ENCODE results near the gene GPR162. TPM values are rescaled to one million over a fixed set of nuclear protein-coding genes. Genes with fewer than 3 reads are reported as not detected.

The GPR162 gene
- total RNA-seq, 1 experiment from 2014 or later: 2.3 TPM

- ATAC-seq (no peak), DNase-seq (ENCODE audit: low read depth, low spot score) (no peak)
- Histone ChIP-seq H3K4me3 (replicated peaks in 1 of 2; ENCODE audit: low read depth in 1 of 2, low read length in 2 of 2) (no peak overlapping the region), H3K9me3 (ENCODE audit: control insufficient read depth in 1 of 2, insufficient read depth in 1 of 2, low read depth in 1 of 2, low read length in 2 of 2) (no peaks in the 10 kb centered on the region), H3K4me2 (ENCODE audit: low read length) (no peak overlapping the region), H3K9ac (ENCODE audit: low read length) (no peak overlapping the region), H2AFZ (ENCODE audit: low read depth, low read length, poor library complexity, severe bottlenecking) (no peak overlapping the region), H3K4me1 (ENCODE audit: control insufficient read depth in 1 of 2, insufficient read depth in 2 of 2, low read length in 2 of 2) (peaks cover 0 to 13% of the 10 kb centered on the region in 2 experiments; a peak in 3 of 4 replicates), H3K36me3 (ENCODE audit: control insufficient read depth in 1 of 2, insufficient read depth in 2 of 2, low read length in 2 of 2) (no peaks in the 10 kb centered on the region), H3K79me2 (ENCODE audit: insufficient read depth, low read length) (no peaks in the 10 kb centered on the region), H4K20me1 (ENCODE audit: insufficient read depth) (no peaks in the 10 kb centered on the region), H3K9me2 (ENCODE audit: insufficient read depth) (no peaks in the 10 kb centered on the region), H3K27me3 (ENCODE audit: insufficient read depth, low read length) (no peaks in the 10 kb centered on the region), H3K27ac (ENCODE audit: low read depth, low read length) (no peak overlapping the region)
- POLR2A ChIA-PET: no interaction called here
- RAD21 ChIA-PET (ENCODE audit: low non-redundant PET in 1 of 2, low total read pairs in 2 of 2, uncharacterized antibody in 2 of 2, unreplicated experiment in 2 of 2): no interaction called here
- intact Hi-C loops (cut with micrococcal nuclease): no loop called here
- TF ChIP-seq CTCF (IDR thresholded peaks at IDR 0.05 in 2 of 3, conservative IDR thresholded peaks at IDR 0.05 in 1 of 3; ENCODE audit: borderline replicate concordance in 1 of 3, insufficient read depth in 1 of 3, low read depth in 2 of 3, low read length in 2 of 3) (no peak), SIN3A (IDR thresholded peaks at IDR 0.05; ENCODE audit: low read depth) (no peak), RAD21 (IDR thresholded peaks at IDR 0.05; ENCODE audit: low read depth) (no peak), ZNF274 (IDR thresholded peaks at IDR 0.05; ENCODE audit: low read depth, low read length) (no peak)
- CTCF ChIA-PET: interaction anchor here (1.0 to 1.6 kb wide), 3 partner anchors 8 to 33 kb away, joined by 3 to 4 read pairs (median 4); partner anchors contain the start of genes MLF2 and PTMS
- BruUV-seq (replicated peaks): no TSS peak
Measured at GRCh38 chr12:6786416-6787094, 35.1 kb upstream of the GPR162 start.

- H3K27me3 ChIP-seq (ENCODE audit: insufficient read depth, low read length): no peaks in the 10 kb centered on the region
- CTCF ChIA-PET: interaction anchor here (0.7 to 1.6 kb wide), 4 partner anchors 9 to 48 kb away, joined by 3 to 4 read pairs (median 4); partner anchors contain the start of genes MLF2 and PTMS
- no peak overlapping the region for H2AFZ ChIP-seq (ENCODE audit: low read depth, low read length, poor library complexity, severe bottlenecking)
- H4K20me1 ChIP-seq (ENCODE audit: insufficient read depth): no peaks in the 10 kb centered on the region
- H3K27ac ChIP-seq (ENCODE audit: low read depth, low read length): no peak overlapping the region
- ATAC-seq: no peak
- H3K4me3 ChIP-seq (replicated peaks in 1 of 2; ENCODE audit: low read depth in 1 of 2, low read length in 2 of 2): no peak overlapping the region
- intact Hi-C loops (cut with micrococcal nuclease): no loop called here
- H3K36me3 ChIP-seq (ENCODE audit: control insufficient read depth in 1 of 2, insufficient read depth in 2 of 2, low read length in 2 of 2): no peaks in the 10 kb centered on the region
- RAD21 ChIA-PET (ENCODE audit: low non-redundant PET in 1 of 2, low total read pairs in 2 of 2, uncharacterized antibody in 2 of 2, unreplicated experiment in 2 of 2): interaction anchor here in 1 of 2 experiments (0.6 kb wide), 1 partner anchor 17 kb away, joined by 4 read pairs; no protein-coding TSS in a partner anchor
- H3K4me2 ChIP-seq (ENCODE audit: low read length): no peak overlapping the region
- no peak for DNase-seq (ENCODE audit: low read depth, low spot score)
- POLR2A ChIA-PET: interaction anchor here (1.2 kb wide), 1 partner anchor 174 kb away, joined by 3 read pairs; no protein-coding TSS in a partner anchor
- H3K9me2 ChIP-seq (ENCODE audit: insufficient read depth): no peaks in the 10 kb centered on the region
- H3K9me3 ChIP-seq (ENCODE audit: control insufficient read depth in 1 of 2, insufficient read depth in 1 of 2, low read depth in 1 of 2, low read length in 2 of 2): no peaks in the 10 kb centered on the region
- H3K79me2 ChIP-seq (ENCODE audit: insufficient read depth, low read length): no peaks in the 10 kb centered on the region
- H3K4me1 ChIP-seq (ENCODE audit: control insufficient read depth in 1 of 2, insufficient read depth in 2 of 2, low read length in 2 of 2): peaks cover 0 to 13% of the 10 kb centered on the region in 2 experiments; a peak in 3 of 4 replicates
- BruUV-seq (replicated peaks): no TSS peak
- no peak overlapping the region for H3K9ac ChIP-seq (ENCODE audit: low read length)
- TF ChIP-seq ELF1 (IDR thresholded peaks at IDR 0.05; ENCODE audit: borderline replicate concordance, low read depth): no peak
- TF ChIP-seq EGR1 (IDR thresholded peaks at IDR 0.05; ENCODE audit: low read depth): no peak
- no peak for TF ChIP-seq EZH2 (IDR thresholded peaks at IDR 0.05)
- TF ChIP-seq, protein P1, sequence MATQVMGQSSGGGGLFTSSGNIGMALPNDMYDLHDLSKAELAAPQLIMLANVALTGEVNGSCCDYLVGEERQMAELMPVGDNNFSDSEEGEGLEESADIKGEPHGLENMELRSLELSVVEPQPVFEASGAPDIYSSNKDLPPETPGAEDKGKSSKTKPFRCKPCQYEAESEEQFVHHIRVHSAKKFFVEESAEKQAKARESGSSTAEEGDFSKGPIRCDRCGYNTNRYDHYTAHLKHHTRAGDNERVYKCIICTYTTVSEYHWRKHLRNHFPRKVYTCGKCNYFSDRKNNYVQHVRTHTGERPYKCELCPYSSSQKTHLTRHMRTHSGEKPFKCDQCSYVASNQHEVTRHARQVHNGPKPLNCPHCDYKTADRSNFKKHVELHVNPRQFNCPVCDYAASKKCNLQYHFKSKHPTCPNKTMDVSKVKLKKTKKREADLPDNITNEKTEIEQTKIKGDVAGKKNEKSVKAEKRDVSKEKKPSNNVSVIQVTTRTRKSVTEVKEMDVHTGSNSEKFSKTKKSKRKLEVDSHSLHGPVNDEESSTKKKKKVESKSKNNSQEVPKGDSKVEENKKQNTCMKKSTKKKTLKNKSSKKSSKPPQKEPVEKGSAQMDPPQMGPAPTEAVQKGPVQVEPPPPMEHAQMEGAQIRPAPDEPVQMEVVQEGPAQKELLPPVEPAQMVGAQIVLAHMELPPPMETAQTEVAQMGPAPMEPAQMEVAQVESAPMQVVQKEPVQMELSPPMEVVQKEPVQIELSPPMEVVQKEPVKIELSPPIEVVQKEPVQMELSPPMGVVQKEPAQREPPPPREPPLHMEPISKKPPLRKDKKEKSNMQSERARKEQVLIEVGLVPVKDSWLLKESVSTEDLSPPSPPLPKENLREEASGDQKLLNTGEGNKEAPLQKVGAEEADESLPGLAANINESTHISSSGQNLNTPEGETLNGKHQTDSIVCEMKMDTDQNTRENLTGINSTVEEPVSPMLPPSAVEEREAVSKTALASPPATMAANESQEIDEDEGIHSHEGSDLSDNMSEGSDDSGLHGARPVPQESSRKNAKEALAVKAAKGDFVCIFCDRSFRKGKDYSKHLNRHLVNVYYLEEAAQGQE (IDR thresholded peaks at IDR 0.05; ENCODE audit: low read depth): no peak
- TF ChIP-seq SP1 (IDR thresholded peaks at IDR 0.05; ENCODE audit: low read depth): no peak
- TF ChIP-seq POLR2A (IDR thresholded peaks at IDR 0.05; ENCODE audit: borderline replicate concordance, extremely low read depth, insufficient read depth, insufficient read length): no peak
- TF ChIP-seq, protein P2, sequence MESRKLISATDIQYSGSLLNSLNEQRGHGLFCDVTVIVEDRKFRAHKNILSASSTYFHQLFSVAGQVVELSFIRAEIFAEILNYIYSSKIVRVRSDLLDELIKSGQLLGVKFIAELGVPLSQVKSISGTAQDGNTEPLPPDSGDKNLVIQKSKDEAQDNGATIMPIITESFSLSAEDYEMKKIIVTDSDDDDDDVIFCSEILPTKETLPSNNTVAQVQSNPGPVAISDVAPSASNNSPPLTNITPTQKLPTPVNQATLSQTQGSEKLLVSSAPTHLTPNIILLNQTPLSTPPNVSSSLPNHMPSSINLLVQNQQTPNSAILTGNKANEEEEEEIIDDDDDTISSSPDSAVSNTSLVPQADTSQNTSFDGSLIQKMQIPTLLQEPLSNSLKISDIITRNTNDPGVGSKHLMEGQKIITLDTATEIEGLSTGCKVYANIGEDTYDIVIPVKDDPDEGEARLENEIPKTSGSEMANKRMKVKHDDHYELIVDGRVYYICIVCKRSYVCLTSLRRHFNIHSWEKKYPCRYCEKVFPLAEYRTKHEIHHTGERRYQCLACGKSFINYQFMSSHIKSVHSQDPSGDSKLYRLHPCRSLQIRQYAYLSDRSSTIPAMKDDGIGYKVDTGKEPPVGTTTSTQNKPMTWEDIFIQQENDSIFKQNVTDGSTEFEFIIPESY (IDR thresholded peaks at IDR 0.05; ENCODE audit: extremely low read depth, insufficient replicate concordance, low read length): no peak
Measured at GRCh38 chr12:6787309-6787708, 34.3 kb upstream of the GPR162 start.

All from HCT116 (cell line).